ENCODE measurements around the gene SLC26A5. TPM values are rescaled to one million over a fixed set of nuclear protein-coding genes. Genes with fewer than 3 reads are reported as not detected.

SLC26A5 gene
- total RNA-seq, 1 donor: not detected

DNA sequence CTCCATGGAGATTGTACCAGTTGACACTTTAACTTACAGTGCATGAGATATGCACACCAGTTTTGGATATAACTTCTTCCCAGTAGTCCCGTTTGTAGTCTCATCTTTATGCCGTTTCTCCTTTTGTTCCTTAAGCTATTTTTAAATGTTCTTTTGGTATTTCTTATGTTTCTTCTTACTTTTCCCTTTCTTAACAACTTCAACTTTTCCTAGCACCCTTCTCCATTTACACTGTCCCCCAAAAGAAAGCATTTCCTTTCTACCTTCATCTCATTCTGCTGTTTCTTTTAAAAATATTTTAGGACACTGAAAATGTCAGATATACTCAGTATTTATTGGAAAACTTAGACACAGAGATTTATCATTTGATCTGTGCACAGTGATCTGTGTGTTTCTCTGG, 97.0 kb downstream of the SLC26A5 start:
- Histone ChIP-seq H3K36me3 (ENCODE audit: insufficient read depth, low read length) (peaks cover 7% of the 10 kb centered on the region), H3K79me2 (ENCODE audit: insufficient read depth, low read length) (peaks cover 83% of the 10 kb centered on the region), H3K4me1 (ENCODE audit: insufficient read depth, low read length) (peaks cover 26% of the 10 kb centered on the region), H3K4me2 (ENCODE audit: insufficient read depth, low read length) (peak overlapping the region; percentile 94), H3K27me3 (ENCODE audit: insufficient read depth, low read length) (no peaks in the 10 kb centered on the region), H4K20me1 (ENCODE audit: insufficient read depth, low read length) (peaks cover 25% of the 10 kb centered on the region), H3K27ac (ENCODE audit: low read depth, low read length) (peak overlapping the region; percentile 40), H3K4me3 (ENCODE audit: insufficient read depth, low read length) (peak overlapping the region; percentile 96), H3K9me3 (ENCODE audit: low read depth, low read length) (no peaks in the 10 kb centered on the region), H2AFZ (ENCODE audit: low read length) (no peak overlapping the region)
- DNase-seq (ENCODE audit: insufficient read length, low spot score, missing footprints): no peak
- TF ChIP-seq CTCF (IDR thresholded peaks at IDR 0.05; ENCODE audit: extremely low read depth, low read depth, low read length): no peak

DNA sequence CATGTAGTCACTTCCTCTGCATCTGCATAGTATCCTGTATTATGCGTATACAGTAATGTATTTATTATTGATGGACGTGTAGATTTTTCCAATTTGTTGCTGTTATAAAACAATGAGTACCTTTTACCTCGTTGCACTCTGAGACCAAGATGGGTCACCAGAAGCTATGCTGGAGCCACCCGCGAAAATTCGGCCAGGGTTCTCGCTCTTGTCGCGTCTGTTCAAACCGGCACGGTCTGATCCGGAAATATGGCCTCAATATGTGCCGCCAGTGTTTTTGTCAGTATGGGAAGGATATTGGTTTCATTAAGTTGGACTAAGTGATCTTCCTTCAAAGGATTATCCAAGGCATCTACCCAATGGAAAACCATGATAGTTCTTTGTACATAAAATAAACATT, 97.6 kb downstream of the SLC26A5 start:
- no peak for TF ChIP-seq CTCF (IDR thresholded peaks at IDR 0.05; ENCODE audit: extremely low read depth, low read depth, low read length)
- H3K9me3 ChIP-seq (ENCODE audit: low read depth, low read length): no peaks in the 10 kb centered on the region

DNA sequence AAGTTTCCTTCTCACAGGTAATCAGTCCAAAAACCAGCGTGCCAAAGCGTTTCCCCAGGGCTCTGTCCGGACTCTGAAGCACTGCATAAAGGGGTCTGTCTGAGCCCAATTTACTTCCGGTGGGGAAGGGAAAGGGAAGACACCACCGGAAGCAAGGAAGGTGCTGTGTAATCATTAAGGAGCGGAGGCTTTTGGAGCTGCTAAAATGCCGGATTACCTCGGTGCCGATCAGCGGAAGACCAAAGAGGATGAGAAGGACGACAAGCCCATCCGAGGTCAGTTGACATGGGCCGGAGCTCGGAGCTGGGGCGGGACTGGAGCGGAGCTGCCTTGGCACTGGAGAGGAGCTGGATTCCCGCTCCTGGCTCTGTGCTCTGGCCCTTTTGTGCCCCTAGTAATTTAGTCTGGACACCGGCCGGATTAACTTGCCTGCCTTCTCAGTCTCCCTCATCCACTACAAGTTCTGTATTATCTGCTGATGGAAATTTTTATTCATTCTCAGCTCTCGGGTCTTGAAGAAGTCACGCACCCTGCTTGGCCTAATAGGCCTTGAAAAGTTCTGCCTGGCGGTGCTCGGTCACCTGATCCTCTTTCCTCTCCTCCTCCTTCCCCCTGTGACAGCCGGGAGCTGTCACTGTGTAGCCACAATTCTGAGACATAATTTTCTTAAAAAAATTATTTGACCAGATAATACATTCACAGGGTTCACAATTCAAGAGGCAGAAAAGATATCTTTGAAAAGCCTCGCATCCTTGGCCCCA, 98.3 kb downstream of the SLC26A5 start, which contains the start of gene PSMC2:
TSS of gene PSMC2 (plus strand) at position 137 of the 761 bp plus-strand sequence. CDS start at position 206, 69 bp downstream.
- Histone ChIP-seq H3K27me3 (ENCODE audit: insufficient read depth, low read length) (no peaks in the 10 kb centered on the region), H4K20me1 (ENCODE audit: insufficient read depth, low read length) (peaks cover 29% of the 10 kb centered on the region), H3K36me3 (ENCODE audit: insufficient read depth, low read length) (no peaks in the 10 kb centered on the region), H3K4me3 (ENCODE audit: insufficient read depth, low read length) (peak within 1 kb of the TSS; percentile 96), H3K27ac (ENCODE audit: low read depth, low read length) (peak within 1 kb of the TSS; percentile 96), H3K79me2 (ENCODE audit: insufficient read depth, low read length) (peaks cover 83% of the 10 kb centered on the region), H3K4me2 (ENCODE audit: insufficient read depth, low read length) (peak within 1 kb of the TSS; percentile 94), H2AFZ (ENCODE audit: low read length) (peak within 1 kb of the TSS; percentile 99), H3K9me3 (ENCODE audit: low read depth, low read length) (no peaks in the 10 kb centered on the region), H3K4me1 (ENCODE audit: insufficient read depth, low read length) (peaks cover 33% of the 10 kb centered on the region)
- peak; percentile 88 for DNase-seq (ENCODE audit: insufficient read length, low spot score, missing footprints)
- TF ChIP-seq CTCF (IDR thresholded peaks at IDR 0.05; ENCODE audit: extremely low read depth, low read depth, low read length): no peak

More for the DNA sequence above, 97.6 kb downstream of the SLC26A5 start:
- no peaks in the 10 kb centered on the region for H3K27me3 ChIP-seq (ENCODE audit: insufficient read depth, low read length)
- H3K27ac ChIP-seq (ENCODE audit: low read depth, low read length): peak overlapping the region; percentile 96
- H3K4me1 ChIP-seq (ENCODE audit: insufficient read depth, low read length): peaks cover 30% of the 10 kb centered on the region
- no peak overlapping the region for H2AFZ ChIP-seq (ENCODE audit: low read length)
- H4K20me1 ChIP-seq (ENCODE audit: insufficient read depth, low read length): peaks cover 26% of the 10 kb centered on the region
- H3K4me3 ChIP-seq (ENCODE audit: insufficient read depth, low read length): peak overlapping the region; percentile 96
- peaks cover 6% of the 10 kb centered on the region for H3K36me3 ChIP-seq (ENCODE audit: insufficient read depth, low read length)
- DNase-seq (ENCODE audit: insufficient read length, low spot score, missing footprints): no peak
- peak overlapping the region; percentile 94 for H3K4me2 ChIP-seq (ENCODE audit: insufficient read depth, low read length)
- H3K79me2 ChIP-seq (ENCODE audit: insufficient read depth, low read length): peaks cover 83% of the 10 kb centered on the region

GRCh38 chr7:103346396-103346795, 99.6 kb downstream of the SLC26A5 start:
- Histone ChIP-seq H3K27ac (ENCODE audit: low read depth, low read length) (no peak overlapping the region), H3K4me1 (ENCODE audit: insufficient read depth, low read length) (peaks cover 33% of the 10 kb centered on the region), H3K27me3 (ENCODE audit: insufficient read depth, low read length) (no peaks in the 10 kb centered on the region), H3K4me3 (ENCODE audit: insufficient read depth, low read length) (no peak overlapping the region), H3K4me2 (ENCODE audit: insufficient read depth, low read length) (peak overlapping the region; percentile 94), H3K36me3 (ENCODE audit: insufficient read depth, low read length) (peaks cover 7% of the 10 kb centered on the region), H4K20me1 (ENCODE audit: insufficient read depth, low read length) (peaks cover 22% of the 10 kb centered on the region), H2AFZ (ENCODE audit: low read length) (peak overlapping the region; percentile 99), H3K79me2 (ENCODE audit: insufficient read depth, low read length) (peaks cover 81% of the 10 kb centered on the region), H3K9me3 (ENCODE audit: low read depth, low read length) (no peaks in the 10 kb centered on the region)
- no peak for DNase-seq (ENCODE audit: insufficient read length, low spot score, missing footprints)
- TF ChIP-seq CTCF (IDR thresholded peaks at IDR 0.05; ENCODE audit: extremely low read depth, low read depth, low read length): no peak

Data from osteoblast (primary cell).